T follicular helper cell (primary cell): Measurements from ENCODE around the gene ICAM2.
"Not testable (repeated sequence)": the region's sequence is repeated elsewhere in the genome, so short reads cannot be mapped to it uniquely, and the experiment has no call there.

ENCODE experiments used
- DNase-seq: peaks from one replicate; pipeline ENCODE4 v3.0.0-alpha.2; 2020; ENCODE audit warnings: low read depth

ICAM2 gene

DNA sequence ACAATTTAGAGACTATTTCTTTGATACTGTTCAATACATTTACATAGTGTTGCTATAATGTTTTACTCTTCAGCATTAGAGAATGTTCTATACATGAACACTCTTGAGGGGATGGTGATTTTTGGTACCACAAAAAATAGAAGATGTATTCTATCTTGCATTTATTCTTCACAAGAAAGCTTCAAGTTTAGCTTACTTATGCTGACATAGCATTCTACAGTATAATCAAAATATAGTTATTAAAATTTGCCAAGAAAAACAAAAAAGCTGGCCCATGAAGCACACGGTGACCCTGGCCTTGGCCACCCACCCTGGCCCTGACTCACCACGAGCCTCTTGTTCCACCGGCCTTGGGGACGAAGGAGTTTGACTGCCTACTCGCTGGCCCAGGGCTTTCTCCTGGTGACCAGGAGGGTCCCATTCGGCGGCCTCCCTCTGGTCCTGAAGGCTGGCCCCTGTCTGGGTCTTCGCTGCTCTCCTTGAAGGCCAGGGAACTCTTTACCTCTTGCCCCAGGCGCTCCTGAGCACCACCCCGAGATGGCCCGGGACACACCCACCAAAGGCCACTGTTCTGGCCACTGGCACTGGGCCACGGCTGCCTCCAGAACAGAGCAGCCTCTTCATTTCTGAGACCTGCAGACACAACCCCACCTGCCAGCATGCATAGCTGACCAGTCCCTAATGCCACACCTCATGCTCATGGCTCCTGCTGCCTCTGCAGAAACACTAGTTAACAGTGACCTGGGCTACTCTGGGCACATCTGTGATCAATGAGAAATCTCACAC, 22.5 kb upstream of the ICAM2 start:
- no peak for DNase-seq

DNA sequence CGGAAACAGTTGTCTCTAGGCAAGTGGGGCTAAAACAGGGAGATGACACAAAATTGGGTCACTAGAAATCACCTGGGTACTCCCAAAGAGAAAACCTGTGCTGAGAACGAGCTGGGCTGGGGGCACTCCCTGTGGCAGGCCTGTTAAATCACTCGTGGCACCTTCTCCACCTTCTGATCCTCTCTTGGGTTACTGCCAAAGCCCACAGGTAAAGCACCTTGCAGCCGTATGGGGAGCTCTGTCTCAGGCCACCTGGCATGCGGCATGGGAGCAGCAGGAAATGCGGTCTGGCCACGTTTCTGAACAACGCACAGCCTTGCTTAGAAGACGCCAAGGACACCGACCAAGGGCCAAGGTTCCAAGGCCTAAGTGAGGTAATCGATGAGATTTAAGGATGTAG, 21.5 kb upstream of the ICAM2 start:
- no peak for DNase-seq

DNA sequence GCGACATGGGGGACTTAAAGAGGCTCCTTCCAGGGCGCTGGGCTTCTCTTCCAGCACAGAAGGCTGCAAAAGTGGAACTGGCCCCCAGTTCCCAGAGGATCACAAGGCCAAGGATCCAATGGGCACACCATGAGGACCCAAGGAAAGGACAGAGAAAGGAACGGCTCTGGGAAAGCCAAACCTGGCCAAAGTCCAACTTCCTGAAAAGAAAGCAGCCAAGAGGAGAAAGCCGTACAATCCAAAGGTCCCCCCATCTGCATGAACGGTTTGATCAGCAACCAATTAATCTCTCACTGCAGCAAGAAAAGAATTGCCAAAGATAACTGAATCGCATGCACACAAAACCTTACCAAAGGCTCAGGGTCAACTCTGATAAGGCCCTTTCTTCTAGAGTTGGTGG, 19.8 kb upstream of the ICAM2 start:
- DNase-seq = no peak

DNA sequence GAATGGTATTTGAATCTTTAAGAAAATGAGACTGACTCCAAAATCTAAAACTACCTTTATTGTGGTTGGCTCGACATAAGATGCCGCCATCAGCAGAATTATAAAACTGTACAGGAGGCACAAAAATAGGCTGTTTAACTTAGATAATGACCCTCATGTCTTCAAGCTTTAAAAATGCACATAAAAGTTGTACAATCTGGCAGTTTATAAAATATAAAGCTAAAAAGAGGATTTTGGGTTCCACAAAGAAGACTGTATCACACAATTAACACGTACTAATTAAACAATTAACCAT, 18.6 kb upstream of the ICAM2 start:
- no peak for DNase-seq

DNA sequence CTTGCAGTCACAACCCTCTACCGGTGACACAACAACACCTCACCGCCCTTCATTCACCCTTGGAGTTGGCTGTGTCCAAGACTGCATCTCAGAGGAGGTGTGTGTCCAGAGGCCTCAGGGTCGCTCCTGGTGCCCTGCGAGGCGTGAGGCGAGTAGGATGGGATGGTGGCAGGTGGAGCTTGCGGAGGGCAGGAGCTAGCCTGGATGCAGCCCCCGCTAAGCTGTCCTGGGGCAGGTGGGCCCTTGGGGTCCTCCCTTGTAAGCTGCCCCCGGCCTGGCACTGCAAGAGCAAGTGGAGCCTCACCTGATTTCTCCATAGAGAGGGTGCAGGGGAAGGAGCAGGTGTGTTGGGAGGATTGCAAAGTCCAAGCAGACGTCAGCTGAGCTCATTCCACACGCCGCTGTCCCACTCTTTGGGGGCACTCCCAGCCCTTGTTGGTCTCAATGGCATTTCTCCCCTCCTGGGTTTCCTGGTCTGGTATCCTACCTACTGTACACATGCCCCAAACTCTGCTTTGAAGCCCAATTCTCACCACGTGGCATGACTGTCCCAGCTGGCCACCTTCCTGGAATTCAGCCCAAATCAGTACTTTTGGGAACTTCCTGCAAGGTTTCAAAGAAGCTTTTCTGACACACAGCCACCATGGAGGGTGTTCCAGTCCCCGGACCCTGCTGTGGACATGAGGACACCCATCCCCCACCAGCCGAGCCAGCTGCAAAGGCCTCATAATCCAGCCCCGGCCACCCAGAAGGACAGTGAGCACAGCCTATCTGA, 18.1 kb upstream of the ICAM2 start:
- no peak for DNase-seq

DNA sequence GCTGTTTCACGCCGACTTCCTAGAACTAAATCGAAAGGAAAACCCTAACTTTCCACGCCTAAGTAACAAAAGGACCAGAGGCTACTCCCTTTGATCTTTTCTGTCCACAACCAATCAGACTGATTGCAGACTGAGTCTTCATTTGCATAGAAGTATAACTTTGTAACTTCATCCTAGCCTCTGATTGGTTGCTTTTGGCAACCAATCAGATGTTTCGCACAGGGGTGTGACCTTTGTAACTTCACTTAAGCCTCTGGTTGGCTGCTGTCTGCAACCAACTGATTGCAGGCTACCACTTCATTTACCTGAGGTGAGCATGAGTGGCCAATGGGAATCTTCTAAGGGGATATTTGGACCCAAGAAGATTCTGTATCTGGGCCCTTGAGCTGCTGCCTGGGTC, 17.4 kb upstream of the ICAM2 start:
- DNase-seq = no peak

DNA sequence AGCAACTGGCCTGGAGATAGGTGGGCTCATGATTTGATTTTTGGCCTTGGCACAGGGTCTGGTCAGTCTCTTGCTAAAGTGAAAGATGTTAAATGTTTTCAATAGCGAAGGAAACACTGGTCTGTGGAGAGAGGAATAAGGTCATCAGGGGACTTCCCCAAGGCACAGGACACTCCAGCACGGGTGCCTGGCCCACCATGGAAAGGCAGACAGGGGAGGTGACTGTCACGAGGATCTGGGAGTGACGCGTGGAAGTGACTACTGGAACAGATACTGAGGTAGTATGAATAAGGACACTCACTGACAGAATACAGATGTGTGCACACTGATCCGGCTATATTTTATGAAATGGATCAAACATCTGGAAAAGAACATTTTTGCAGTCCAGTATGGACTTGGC, 16.7 kb upstream of the ICAM2 start:
- DNase-seq = no peak

DNA sequence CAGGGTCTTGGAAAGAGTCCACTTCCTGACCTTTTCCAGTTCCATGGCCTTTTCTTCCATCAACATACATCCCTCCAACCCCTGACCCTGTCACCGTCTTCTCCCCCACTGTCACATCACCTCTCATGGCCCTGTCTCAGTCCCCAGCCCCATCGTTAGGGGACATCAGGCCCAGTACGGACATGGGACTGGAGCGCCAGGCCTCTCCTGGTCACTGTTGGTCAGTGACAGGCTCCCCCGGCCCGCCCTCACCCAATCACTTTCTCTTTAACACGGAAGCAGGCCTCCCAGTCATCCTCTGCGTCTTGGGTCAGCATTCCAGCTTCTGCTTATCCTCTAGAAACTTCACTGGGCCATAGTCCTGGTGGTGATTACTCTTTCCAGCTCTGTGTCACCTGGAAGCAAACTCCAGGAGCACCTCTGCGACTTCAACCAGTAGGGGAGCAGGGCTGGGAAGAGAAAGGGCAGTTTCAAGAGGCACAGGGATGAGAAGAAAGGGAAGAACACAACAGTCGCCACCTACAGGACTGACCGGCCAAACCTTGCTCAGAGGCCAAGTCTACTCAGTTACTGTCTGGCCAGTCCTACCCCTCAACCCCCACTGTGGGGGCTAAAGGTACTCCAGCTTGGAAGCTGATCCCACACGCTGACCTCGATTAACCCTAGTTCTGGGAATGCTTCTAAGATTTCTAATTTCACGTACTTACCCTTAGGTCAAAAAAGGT, 15.9 kb upstream of the ICAM2 start:
- no peak for DNase-seq

DNA sequence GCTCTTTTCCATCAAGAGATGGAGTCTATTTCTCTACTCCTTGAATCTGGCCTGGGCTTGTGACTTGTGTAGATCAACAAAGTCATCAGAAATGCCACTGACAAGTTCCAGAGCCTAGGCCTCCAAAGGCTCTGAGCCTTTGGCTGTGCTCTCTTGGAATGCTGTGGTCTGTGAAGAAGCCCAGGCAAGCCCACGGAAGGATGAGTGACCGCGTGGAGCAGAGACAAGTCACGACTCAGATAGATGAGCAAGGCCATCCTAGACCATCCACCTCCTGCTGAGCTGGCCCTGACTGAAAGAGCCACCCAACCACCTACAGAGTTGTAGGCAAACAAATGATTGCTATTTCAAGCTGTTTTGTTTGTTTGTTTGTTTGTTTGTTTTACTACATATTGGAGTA, 11.6 kb upstream of the ICAM2 start:
- no peak for DNase-seq

DNA sequence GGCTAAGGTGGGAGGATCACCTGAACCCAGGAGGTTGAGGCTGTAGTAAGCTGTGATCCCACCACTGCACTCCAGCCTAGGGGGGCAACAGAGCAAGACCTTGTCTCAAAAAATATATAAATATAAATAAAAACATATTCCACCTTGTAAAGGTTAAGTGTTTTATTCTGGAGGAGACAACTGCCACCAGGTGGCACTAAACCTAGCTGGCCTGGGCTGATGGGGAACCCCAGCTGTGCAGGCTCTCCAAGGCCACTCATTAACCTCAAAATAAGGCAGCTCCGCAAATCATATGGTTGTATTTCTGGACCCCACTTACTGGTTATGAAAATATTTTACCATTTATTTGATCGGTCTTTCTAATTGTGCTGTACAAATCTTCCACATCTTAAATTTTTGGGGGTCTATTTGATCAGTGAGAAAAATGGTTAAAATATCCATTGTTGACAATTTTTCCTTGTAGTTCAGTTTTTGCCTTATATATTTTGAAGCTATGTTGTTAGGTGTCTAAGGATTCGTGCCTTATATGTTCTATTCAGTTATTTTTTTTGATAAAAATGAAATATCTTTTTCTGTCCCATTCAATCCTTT, 8.5 kb upstream of the ICAM2 start:
- DNase-seq = peak; percentile 60

DNA sequence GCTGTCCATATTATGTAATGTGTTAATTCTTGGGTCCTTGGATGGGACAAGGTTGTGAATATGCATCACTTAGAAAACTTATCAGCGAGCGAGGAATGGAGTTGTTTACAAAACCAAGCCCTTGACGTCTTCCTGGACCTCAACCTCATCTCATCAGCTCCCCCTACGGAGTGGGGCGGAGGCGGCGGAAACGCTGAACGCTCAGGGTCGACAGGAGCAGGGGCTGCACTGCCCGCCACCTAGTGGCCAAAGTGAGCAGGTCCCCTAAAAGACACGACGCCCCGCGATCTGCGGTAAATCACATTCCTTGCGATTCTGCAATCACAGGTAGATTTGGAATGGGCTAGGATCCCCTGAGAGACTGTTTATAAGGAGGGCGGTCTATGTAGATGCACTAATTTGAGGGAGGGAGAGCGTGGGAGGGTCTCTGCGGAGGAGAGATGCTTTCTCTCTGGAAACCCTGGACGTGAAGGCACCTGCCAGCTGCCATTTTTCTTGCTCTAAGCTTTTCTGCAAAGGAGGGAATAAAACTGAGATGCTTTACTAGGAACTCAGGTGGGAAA, 5.4 kb upstream of the ICAM2 start:
- peak; percentile 94 for DNase-seq

DNA sequence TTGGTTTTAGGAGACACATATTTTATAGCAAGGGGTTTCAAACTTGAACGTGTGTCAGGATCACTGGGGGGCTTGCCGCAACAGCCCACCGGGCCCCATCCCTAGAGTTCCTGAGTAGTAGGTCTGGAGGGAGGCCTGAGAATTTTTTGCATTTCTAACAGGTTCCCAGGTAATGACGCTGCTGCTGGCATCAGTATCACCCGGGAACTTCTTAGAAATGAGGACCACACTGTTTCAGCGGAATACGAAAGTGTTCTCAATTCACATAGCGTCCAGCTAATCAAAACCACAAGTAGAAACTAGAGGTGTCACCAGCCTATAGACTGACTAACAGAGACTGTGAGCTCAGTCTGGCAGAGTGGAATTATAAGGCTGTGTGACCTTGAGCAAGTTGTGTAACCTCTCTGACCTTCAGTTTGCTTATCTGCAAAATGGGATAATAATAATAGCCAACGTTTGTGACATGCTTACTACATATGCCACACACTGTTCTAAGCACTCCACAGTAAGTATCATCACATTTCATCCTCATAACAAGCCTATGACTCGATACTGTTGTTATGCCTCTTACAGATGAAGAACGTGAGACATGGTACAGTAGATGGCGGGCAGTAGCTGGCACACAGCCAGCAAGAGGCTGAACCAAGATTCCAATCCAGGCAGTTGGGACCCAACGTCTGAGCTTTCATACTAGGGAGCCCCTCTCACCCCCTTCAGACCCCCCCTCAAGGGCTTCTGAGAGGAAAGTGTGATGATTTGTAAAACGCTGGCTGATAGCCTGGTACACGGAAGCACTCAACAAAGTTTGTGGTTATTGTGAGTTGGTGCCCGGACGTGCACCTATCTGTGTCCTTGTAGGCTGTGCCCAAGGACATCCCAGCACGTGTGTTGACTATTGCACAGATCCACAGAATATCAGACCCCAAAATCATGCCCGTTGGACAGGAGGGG, 4.6 kb upstream of the ICAM2 start:
- DNase-seq = peak; percentile 63

DNA sequence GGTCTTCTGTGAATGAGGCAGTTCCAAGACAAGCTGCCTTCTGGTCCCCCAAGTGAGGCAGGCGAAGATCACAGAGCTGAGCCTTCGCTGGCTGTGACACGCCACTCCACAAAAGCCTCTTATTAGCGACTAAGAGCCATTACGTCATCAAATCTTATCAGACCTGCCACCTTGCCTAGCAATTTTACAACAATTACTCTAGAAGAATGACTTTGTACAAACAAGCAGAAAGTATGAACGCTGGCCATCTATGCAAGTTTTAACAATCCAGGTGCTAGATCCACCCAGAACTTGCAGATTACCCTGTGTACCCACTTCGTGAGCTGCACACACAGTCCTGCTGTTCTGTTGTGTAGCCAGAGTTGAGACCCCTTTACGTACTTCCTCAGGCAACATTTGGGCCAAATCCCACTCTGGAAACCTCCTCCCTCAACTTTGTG, 3.8 kb upstream of the ICAM2 start:
- DNase-seq = no peak

DNA sequence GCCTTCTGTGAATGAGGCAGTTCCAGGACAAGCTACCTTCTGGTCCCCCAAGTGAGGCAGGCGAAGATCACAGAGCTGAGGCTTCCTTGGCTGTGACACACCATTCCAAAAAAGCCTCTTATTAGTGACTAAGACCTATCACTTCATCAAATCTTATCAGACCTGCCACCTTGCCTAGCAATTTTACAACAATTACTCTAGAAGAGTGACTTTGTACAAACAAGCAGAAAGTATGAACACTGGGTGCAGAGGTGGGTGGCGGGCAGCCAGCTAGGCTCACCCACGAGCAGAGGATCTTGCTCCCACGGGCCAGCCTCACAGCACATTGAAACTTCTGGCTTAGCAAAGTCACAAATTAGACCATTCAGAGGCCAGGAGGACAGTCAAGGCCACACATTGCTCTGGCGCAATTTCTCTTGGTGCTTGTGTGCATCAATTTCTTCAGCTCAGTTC, 2.2 kb upstream of the ICAM2 start:
- no peak for DNase-seq

DNA sequence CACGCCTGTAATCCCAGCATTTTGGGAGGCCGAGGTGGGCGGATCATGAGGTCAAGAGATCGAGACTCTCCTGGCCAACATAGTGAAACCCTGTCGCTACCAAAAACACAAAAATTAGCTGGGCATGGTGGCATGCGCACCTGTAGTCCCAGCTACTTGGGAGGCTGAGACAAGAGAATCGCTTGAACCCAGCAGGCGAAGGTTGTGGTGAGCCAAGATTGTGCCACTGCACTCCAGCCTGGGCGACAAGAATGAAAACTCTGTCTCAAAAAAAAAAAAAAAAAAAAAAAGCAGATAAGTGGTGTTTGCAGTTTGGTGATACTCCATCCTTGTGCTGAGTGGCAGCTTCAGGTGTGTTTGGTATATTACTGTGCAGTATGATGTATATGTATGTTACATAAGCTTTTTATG, 877 bp downstream of the ICAM2 start:
- DNase-seq = not testable (repeated sequence)

DNA sequence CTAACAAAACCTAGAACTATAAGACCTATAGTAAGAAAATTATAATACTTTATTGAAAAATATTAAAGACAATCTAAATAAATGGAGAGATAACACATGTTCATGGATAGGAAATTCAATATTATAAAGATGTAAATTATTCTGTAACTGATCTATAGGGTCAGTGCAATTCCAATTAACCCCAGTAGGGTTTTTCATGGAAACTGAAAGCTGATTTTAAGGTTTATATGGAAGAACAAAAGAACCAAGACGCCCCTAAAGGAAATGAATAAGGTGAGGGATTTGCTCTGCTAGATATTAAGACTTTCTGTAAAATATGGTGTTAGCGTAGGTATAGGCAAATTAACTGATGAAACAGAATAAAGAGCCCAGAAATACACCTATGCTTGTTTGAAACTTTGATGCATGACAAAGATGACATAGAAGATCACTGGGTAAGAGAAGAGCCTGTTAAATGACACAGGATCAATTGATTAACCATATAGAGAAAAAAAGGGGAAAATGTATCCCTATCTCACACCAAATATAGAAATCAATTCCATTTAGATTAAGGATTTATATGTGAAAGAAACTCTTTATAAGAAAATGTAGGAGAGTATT, 3.0 kb downstream of the ICAM2 start:
- no peak for DNase-seq

DNA sequence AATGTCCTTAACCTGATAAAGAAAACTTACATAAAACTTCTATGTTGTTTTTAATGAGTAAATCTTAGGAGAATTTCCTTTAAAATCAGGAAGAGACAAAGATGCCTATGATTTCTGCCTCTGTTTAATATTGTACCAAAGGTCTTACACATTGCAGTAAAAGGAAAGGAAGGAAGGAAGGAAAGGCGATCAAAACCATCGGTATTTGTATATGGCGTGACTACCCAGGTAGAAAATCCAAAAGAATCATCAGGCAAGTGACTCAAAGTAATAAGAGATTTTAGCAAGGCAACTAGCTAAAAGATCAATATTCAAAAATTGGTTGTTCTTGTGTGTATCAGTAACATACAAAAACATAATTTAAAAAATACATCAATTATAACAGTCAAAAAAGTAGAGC, 3.5 kb downstream of the ICAM2 start:
- DNase-seq = no peak

DNA sequence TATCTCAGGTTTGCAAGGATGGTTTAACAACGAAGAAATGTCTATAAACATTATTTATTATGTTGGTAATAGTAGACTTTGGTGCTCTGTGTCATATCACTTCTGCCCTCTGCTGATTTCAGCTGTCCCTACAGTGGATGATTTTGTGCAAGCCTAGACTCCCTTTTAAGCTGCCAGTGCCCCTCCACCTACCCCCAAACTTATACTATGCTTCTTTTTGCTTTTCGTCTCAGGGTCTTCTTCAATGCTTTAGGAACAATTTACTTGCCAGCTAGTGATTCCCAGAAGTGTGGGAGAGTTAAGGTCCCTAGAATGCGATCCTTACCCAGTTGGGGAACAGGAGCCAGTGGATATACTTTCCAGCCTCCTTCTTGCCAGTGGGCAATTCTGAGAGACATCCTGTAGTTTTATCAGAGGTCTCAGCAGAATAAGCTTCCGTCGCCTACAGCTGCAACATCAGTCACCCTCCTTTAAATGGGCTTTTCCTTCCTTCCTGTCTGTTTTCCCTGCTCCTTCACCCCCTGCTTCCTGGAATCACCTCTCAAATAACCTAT, 4.1 kb downstream of the ICAM2 start:
- DNase-seq = no peak

DNA sequence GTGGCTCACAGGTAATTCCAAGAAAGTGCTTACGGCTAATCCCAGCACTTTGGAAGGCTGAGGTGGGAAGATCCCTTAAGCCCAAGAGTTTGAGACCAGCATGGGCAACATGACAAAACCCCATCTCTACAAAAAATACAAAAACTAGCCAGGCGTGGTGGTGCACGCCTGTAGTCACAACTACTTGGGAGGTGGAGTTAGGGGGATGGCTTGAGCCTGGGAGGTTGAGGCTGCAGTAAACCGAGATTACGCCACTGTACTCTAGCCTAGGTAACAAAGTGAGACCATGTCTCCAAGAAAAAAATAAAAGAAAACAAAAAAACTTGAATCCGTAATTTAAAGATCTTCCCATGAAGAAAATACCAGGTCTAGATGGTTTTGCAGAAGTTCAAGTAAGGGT, 5.0 kb downstream of the ICAM2 start:
- no peak for DNase-seq
